ENCODE data around the gene PLPP4.

PLPP4 gene

DNA sequence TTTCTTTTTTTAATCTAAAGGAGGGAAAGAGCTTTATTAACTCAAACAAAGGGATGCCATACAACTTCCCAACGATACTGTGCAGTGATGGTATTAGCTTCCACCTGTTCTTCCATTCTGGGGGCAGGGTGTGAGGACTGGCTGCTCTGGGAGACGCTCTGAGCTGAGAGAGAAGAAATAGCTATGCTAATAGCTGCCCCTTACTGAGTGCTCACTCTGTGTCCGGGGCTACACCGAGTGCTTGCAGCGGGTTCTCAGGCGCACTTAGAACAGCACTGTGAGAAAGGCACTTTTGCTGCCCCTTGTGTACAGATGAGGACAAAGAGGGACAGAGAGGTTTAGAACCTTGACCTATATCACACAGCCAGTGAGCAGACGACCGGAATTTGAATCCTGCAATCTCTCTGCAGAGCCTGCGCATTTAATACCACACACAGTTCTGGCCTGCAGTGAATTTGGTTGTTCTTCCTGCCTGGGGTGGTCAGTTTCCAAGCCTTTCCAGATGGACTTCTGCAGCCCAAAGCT is 142.2 kb downstream of the PLPP4 start:
- Histone ChIP-seq H3K4me1 (ENCODE audit: control insufficient read depth in 1 of 2, insufficient read depth in 1 of 2, low read depth in 1 of 2, low read length in 1 of 2) (no peaks in the 10 kb centered on the region), H3K27ac (no peak overlapping the region), H3K36me3 (no peaks in the 10 kb centered on the region), H3K9me3 (no peaks in the 10 kb centered on the region), H3K4me3 (ENCODE audit: low read depth in 1 of 2, low read length in 1 of 2) (no peak overlapping the region), H3K27me3 (peaks cover 4% of the 10 kb centered on the region)
- no peak for TF ChIP-seq CTCF (IDR thresholded peaks at IDR 0.05)

GRCh38 chr10:120600871-120601649 is 144.0 kb downstream of the PLPP4 start:
- Histone ChIP-seq H3K27ac (no peak overlapping the region), H3K36me3 (no peaks in the 10 kb centered on the region)
- no peak for TF ChIP-seq CTCF (IDR thresholded peaks at IDR 0.05)

DNA sequence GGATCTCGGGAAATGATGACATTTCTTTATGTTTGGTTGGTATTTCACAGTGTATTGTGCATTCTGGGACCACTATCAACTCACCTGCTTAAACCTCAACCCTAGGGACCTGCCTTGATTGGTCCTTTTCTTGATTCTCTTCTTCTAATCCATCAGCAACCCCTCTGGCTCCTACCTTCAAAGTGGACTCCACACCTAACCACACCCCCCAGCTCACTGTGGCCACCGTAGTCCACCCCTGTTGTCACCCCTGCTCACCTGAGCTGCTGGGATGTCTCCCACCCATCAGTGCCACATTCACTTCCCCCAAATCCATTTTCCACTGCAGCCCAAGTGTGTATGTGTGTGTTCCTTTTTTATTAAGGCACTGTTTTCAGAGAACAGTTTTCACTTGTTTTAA is 145.0 kb downstream of the PLPP4 start:
- Histone ChIP-seq H3K27ac (no peak overlapping the region), H3K9me3 (no peaks in the 10 kb centered on the region), H3K4me3 (ENCODE audit: low read depth in 1 of 2, low read length in 1 of 2) (no peak overlapping the region), H3K36me3 (no peaks in the 10 kb centered on the region), H3K27me3 (peaks cover 4% of the 10 kb centered on the region), H3K4me1 (ENCODE audit: control insufficient read depth in 1 of 2, insufficient read depth in 1 of 2, low read depth in 1 of 2, low read length in 1 of 2) (no peaks in the 10 kb centered on the region)
- no peak for TF ChIP-seq CTCF (IDR thresholded peaks at IDR 0.05)

More at GRCh38 chr10:120600871-120601649, 144.0 kb downstream of the PLPP4 start:
- H3K27me3 ChIP-seq, result peaks cover 4% of the 10 kb centered on the region
- no peak overlapping the region for H3K4me3 ChIP-seq (ENCODE audit: low read depth in 1 of 2, low read length in 1 of 2)
- H3K9me3 ChIP-seq, result no peaks in the 10 kb centered on the region
- H3K4me1 ChIP-seq (ENCODE audit: control insufficient read depth in 1 of 2, insufficient read depth in 1 of 2, low read depth in 1 of 2, low read length in 1 of 2), result no peaks in the 10 kb centered on the region

- H3K27me3 ChIP-seq, result peaks cover 4% of the 10 kb centered on the region
- TF ChIP-seq CTCF (IDR thresholded peaks at IDR 0.05), result no peak
- no peaks in the 10 kb centered on the region for H3K4me1 ChIP-seq (ENCODE audit: control insufficient read depth in 1 of 2, insufficient read depth in 1 of 2, low read depth in 1 of 2, low read length in 1 of 2)
- H3K9me3 ChIP-seq, result no peaks in the 10 kb centered on the region
- H3K4me3 ChIP-seq (ENCODE audit: low read depth in 1 of 2, low read length in 1 of 2), result no peak overlapping the region
- no peaks in the 10 kb centered on the region for H3K36me3 ChIP-seq
- no peak overlapping the region for H3K27ac ChIP-seq
These were observed 148.4 kb downstream of the PLPP4 start for GRCh38 chr10:120605410-120605809.

- Histone ChIP-seq H3K27ac (no peak overlapping the region), H3K4me3 (ENCODE audit: low read depth in 1 of 2, low read length in 1 of 2) (no peak overlapping the region), H3K9me3 (no peaks in the 10 kb centered on the region), H3K36me3 (no peaks in the 10 kb centered on the region), H3K4me1 (ENCODE audit: control insufficient read depth in 1 of 2, insufficient read depth in 1 of 2, low read depth in 1 of 2, low read length in 1 of 2) (no peaks in the 10 kb centered on the region), H3K27me3 (no peaks in the 10 kb centered on the region)
- no peak for TF ChIP-seq CTCF (IDR thresholded peaks at IDR 0.05)
These were observed 149.2 kb downstream of the PLPP4 start for GRCh38 chr10:120606051-120606764.
